ENCODE data around the gene AQP12A. TPM values are rescaled to one million over a fixed set of nuclear protein-coding genes. Genes with fewer than 3 reads are reported as not detected.
"Not testable (repeated sequence)": the region's sequence is repeated elsewhere in the genome, so short reads cannot be mapped to it uniquely, and the experiment has no call there.

Gene AQP12A
- total RNA-seq, 1 donor, result not detected

- H3K9me3 ChIP-seq (ENCODE audit: low read depth, low read length); H3K4me1 ChIP-seq (ENCODE audit: insufficient read depth, low read length); H3K4me3 ChIP-seq (ENCODE audit: low read length); H3K27me3 ChIP-seq (ENCODE audit: insufficient read depth, low read length): not testable (repeated sequence)
Observed at GRCh38 chr2:240675345-240675744, 16.3 kb upstream of the AQP12A start.

GRCh38 chr2:240678043-240678442 lies 13.6 kb upstream of the AQP12A start:
- not testable (repeated sequence) for H3K9me3 ChIP-seq (ENCODE audit: low read depth, low read length); H3K4me1 ChIP-seq (ENCODE audit: insufficient read depth, low read length); H3K27me3 ChIP-seq (ENCODE audit: insufficient read depth, low read length); H3K4me3 ChIP-seq (ENCODE audit: low read length)

GRCh38 chr2:240678909-240679308 lies 12.8 kb upstream of the AQP12A start:
- H3K9me3 ChIP-seq (ENCODE audit: low read depth, low read length); H3K4me1 ChIP-seq (ENCODE audit: insufficient read depth, low read length); H3K27me3 ChIP-seq (ENCODE audit: insufficient read depth, low read length); H3K4me3 ChIP-seq (ENCODE audit: low read length): not testable (repeated sequence)

GRCh38 chr2:240680185-240680584 lies 11.5 kb upstream of the AQP12A start:
- H3K4me3 ChIP-seq (ENCODE audit: low read length); H3K4me1 ChIP-seq (ENCODE audit: insufficient read depth, low read length); H3K27me3 ChIP-seq (ENCODE audit: insufficient read depth, low read length); H3K9me3 ChIP-seq (ENCODE audit: low read depth, low read length): not testable (repeated sequence)

- H3K4me3 ChIP-seq (ENCODE audit: low read length); H3K4me1 ChIP-seq (ENCODE audit: insufficient read depth, low read length); H3K9me3 ChIP-seq (ENCODE audit: low read depth, low read length); H3K27me3 ChIP-seq (ENCODE audit: insufficient read depth, low read length): not testable (repeated sequence)
Observed at GRCh38 chr2:240682431-240683224, 9.0 kb upstream of the AQP12A start, which contains the start of gene AQP12B. Gene AQP12B (minus strand): TSS chr2:240682885. CDS start chr2:240682837, 48 bp downstream.

- H3K9me3 ChIP-seq (ENCODE audit: low read depth, low read length); H3K27me3 ChIP-seq (ENCODE audit: insufficient read depth, low read length); H3K4me1 ChIP-seq (ENCODE audit: insufficient read depth, low read length); H3K4me3 ChIP-seq (ENCODE audit: low read length): not testable (repeated sequence)
Observed at GRCh38 chr2:240683329-240683979, 8.2 kb upstream of the AQP12A start.

GRCh38 chr2:240683980-240684728 lies 7.5 kb upstream of the AQP12A start:
- not testable (repeated sequence) for H3K4me3 ChIP-seq (ENCODE audit: low read length); H3K27me3 ChIP-seq (ENCODE audit: insufficient read depth, low read length); H3K4me1 ChIP-seq (ENCODE audit: insufficient read depth, low read length); H3K9me3 ChIP-seq (ENCODE audit: low read depth, low read length)

- Histone ChIP-seq H3K4me1 (ENCODE audit: insufficient read depth, low read length) (no peaks in the 10 kb centered on the region), H3K4me3 (ENCODE audit: low read length) (no peak overlapping the region), H3K27me3 (ENCODE audit: insufficient read depth, low read length) (no peaks in the 10 kb centered on the region), H3K9me3 (ENCODE audit: low read depth, low read length) (no peaks in the 10 kb centered on the region)
Observed at GRCh38 chr2:240685771-240686371, 5.8 kb upstream of the AQP12A start.

- no peaks in the 10 kb centered on the region for H3K9me3 ChIP-seq (ENCODE audit: low read depth, low read length)
- H3K4me1 ChIP-seq (ENCODE audit: insufficient read depth, low read length), result no peaks in the 10 kb centered on the region
- no peak overlapping the region for H3K4me3 ChIP-seq (ENCODE audit: low read length)
- no peaks in the 10 kb centered on the region for H3K27me3 ChIP-seq (ENCODE audit: insufficient read depth, low read length)
Observed at GRCh38 chr2:240686460-240686859, 5.2 kb upstream of the AQP12A start.

- Histone ChIP-seq H3K27me3 (ENCODE audit: insufficient read depth, low read length) (no peaks in the 10 kb centered on the region), H3K4me1 (ENCODE audit: insufficient read depth, low read length) (no peaks in the 10 kb centered on the region), H3K9me3 (ENCODE audit: low read depth, low read length) (no peaks in the 10 kb centered on the region), H3K4me3 (ENCODE audit: low read length) (no peak overlapping the region)
Observed at GRCh38 chr2:240687045-240687740, 4.5 kb upstream of the AQP12A start.

GRCh38 chr2:240687741-240688552 lies 3.7 kb upstream of the AQP12A start:
- Histone ChIP-seq H3K9me3 (ENCODE audit: low read depth, low read length) (no peaks in the 10 kb centered on the region), H3K4me3 (ENCODE audit: low read length) (no peak overlapping the region), H3K27me3 (ENCODE audit: insufficient read depth, low read length) (no peaks in the 10 kb centered on the region), H3K4me1 (ENCODE audit: insufficient read depth, low read length) (no peaks in the 10 kb centered on the region)

- H3K4me3 ChIP-seq (ENCODE audit: low read length), result no peak overlapping the region
- no peaks in the 10 kb centered on the region for H3K27me3 ChIP-seq (ENCODE audit: insufficient read depth, low read length)
- no peaks in the 10 kb centered on the region for H3K4me1 ChIP-seq (ENCODE audit: insufficient read depth, low read length)
- no peaks in the 10 kb centered on the region for H3K9me3 ChIP-seq (ENCODE audit: low read depth, low read length)
Observed at GRCh38 chr2:240688553-240688919, 3.1 kb upstream of the AQP12A start.

- no peaks in the 10 kb centered on the region for H3K9me3 ChIP-seq (ENCODE audit: low read depth, low read length)
- no peaks in the 10 kb centered on the region for H3K4me1 ChIP-seq (ENCODE audit: insufficient read depth, low read length)
- H3K4me3 ChIP-seq (ENCODE audit: low read length), result no peak overlapping the region
- no peaks in the 10 kb centered on the region for H3K27me3 ChIP-seq (ENCODE audit: insufficient read depth, low read length)
Observed at GRCh38 chr2:240689975-240690374, 1.7 kb upstream of the AQP12A start.

- not testable (repeated sequence) for H3K4me3 ChIP-seq (ENCODE audit: low read length); H3K4me1 ChIP-seq (ENCODE audit: insufficient read depth, low read length); H3K27me3 ChIP-seq (ENCODE audit: insufficient read depth, low read length)
Observed at GRCh38 chr2:240690421-240691074, 1.1 kb upstream of the AQP12A start.

More at GRCh38 chr2:240690421-240691074, 1.1 kb upstream of the AQP12A start:
- H3K9me3 ChIP-seq (ENCODE audit: low read depth, low read length), result not testable (repeated sequence)
